Stimulated activated CD8-positive, alpha-beta memory T cell treated with anti-CD3 and anti-CD28 coated beads, Interleukin-4, amount 100 ng/mL, for 4 hours (primary cell): ENCODE measurements around the gene ROCK2.
"Not testable (repeated sequence)": the region's sequence is repeated elsewhere in the genome, so short reads cannot be mapped to it uniquely, and the experiment has no call there.

Experiments
- DNase-seq, 2 donors: peaks; one replicate each; pipeline ENCODE4 v3.0.0-alpha.2; 2020; ENCODE audit warnings: low read depth in 2 of 2, low spot score in 1 of 2

The ROCK2 gene

DNA sequence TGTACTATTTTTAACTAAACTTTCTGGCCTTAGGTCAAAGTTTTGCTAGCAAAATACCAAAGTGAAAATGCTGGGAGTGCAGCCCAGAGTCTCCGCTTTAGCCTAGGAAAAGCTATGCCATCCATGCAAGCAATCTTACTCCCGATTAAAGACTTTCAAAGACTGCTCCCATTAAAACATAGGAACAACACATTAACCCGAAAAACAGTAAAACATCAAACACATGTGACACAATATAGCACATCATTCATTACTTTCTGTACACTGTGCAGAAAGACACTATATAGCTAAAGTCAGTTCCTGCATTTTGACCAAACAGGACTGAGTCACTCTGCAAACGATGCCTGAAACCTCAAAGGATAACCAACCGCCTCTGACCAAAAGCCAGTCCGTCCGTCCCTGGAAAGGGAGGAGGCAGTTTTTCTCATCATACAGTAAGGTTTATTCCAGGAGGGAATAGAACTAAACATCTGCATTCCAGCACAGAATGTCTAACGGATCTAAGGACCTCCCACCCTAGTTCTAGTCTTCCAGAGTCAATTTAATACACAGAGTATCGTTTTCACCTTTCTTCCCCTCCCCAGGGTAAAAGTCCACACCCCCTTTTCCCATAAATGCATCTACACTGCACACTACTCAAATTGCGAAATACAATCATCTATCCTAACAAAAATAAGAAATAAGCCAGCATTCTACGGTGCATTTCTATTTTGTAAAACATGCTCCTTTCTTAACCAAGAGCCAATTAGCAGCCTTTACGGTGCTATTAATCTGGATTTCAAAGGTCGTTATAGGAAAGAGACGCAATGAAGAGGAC lies 1.7 kb downstream of the ROCK2 start:
- no peak for DNase-seq

DNA sequence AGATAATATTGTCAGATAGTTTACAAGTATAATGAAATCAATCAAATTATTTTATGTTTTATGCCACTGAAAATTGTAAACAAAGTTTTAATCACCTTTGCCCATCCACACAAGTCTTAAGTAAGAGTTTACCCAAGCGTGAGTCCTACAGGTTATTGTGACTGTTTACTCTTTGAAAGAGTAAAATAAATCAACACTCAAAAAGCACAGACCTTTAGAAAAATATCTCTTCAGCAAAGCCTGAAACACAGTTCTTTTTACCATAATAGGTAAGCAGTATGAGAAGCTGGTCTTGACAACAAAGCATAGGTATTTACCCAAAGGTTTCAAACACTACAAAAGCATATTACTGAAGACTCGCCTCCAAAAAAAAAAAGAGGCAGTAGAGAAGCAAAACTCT lies 3.7 kb downstream of the ROCK2 start:
- no peak for DNase-seq

DNA sequence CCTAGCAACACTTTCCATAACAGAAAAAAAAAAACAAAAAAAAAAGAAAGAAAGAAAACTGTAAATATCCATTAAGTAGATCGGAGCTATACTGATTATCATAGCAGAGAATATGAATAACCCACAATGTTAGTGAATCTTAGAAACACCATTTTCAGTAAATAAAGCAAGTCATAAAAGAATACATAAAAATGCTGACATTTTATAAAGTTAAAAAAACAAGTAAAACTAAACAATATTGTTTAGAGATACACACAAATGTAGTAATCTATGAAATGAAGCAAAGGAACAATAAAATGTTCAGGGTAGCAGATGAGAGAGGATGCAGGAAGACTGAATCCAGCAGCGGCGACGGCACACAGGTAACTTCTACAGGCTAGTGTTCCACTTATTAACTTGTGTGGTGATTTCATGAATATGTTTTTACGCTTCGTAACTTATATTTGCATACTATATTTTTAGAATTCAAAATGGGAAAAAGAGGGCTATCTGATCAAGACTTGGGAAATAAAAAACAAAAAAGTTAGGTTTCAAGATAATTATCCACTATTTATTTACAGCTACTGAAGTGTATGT lies 4.8 kb downstream of the ROCK2 start:
- no peak for DNase-seq

DNA sequence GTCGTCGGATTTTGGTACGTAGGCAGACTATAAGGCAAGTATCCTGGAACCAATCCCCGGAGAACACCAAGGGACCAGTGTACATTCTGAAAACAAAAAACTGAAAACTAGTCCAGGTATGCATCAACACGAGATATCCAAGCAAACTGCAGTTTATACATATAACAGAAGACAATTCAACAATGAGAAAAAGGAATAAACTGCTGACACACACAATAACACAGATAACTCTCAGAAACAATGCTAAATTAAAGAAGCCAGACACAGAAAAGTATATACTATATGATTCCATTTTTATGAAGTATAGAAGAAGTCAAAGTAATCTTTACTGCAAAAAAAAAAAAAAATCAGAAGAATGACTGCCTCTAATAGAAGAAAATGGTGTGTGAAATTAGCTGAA lies 5.9 kb downstream of the ROCK2 start:
- DNase-seq: no peak

DNA sequence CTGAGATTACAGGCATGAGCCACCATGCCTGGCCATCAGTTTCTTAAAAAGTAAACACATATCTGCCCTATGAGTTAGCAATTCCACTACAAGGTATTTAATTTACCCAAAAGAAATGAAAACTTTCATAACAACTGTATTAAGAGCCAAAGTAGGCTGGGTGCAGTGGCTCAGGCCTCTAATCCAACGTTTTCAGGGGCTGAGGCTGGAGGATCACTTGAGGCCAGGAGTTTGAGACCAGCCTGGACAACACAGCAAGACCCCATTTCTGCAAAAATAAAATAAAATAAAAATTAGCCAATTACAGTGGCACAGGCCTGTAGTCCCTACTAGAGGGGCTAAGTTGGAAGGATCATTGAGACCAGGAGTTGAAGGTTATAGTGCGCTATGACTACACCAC lies 6.5 kb downstream of the ROCK2 start:
- DNase-seq: no peak

DNA sequence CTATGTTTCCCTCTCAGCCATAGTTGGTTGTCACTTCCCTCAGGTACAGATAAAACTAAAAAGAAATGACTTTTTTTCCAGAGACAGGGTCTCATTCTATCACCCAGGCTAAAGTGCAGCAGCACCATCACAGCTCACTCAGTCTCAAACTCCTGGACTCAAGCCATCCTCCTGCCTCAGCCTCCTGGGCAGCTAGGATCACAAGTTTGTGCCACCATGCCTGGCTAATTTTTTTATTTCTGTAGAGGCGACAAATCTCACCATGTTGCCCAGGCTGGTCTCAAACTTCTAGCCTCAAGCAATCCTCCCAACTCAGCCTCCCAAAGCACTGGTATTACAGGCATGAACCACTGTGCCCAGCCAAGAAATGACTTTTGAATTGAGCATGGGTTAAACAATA lies 8.2 kb downstream of the ROCK2 start:
- no peak for DNase-seq

DNA sequence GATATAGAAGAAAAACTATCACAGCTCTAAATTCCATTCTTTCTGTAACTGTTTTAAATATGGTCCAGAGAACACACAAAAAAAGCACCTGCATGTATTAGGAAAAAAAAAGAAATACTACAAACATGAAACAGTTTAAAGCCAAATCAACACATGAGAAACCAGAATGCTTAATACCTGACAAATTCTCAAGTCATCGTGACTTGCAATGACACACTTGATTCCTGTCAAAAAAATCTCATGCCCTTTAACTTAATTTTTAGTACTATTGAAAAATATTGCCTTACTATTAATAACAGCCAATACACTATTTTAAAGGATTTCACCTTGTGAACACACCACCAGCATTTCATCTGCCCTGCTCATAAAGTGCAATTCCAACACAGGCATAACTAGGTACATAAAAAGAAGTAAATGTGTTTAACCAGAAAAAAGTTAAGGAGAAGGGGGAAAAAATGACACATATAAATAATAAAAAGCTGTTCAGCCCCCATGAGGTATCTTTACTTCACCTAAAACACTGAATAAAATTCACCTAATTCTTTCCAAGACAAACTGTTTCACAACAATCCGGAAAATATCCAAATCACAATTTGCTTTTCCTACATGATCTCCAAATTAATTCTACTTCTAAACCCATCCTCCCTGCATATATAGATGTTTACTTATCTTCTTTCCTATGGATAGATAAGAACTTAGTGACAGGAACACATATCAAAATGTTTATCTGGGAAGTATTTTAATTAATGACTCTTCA lies 10.8 kb downstream of the ROCK2 start:
- no peak for DNase-seq

DNA sequence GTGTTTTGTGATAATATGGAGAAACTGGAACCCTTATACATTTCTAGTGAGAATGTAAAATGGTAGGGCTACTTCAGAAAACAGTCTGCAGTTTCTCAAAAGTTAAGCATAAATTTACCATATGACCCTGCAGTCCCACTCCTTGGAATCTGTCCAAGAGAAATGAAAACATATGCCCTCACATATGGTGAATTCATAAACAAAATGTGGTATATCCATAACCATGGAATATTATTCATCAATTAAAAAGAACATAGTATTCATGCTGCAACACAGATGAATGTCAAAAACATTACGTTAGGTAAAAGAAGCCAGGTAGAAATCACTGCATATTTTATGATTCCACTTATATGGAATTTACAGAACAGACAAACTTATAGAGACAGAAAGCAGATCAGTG lies 11.8 kb downstream of the ROCK2 start:
- no peak for DNase-seq

DNA sequence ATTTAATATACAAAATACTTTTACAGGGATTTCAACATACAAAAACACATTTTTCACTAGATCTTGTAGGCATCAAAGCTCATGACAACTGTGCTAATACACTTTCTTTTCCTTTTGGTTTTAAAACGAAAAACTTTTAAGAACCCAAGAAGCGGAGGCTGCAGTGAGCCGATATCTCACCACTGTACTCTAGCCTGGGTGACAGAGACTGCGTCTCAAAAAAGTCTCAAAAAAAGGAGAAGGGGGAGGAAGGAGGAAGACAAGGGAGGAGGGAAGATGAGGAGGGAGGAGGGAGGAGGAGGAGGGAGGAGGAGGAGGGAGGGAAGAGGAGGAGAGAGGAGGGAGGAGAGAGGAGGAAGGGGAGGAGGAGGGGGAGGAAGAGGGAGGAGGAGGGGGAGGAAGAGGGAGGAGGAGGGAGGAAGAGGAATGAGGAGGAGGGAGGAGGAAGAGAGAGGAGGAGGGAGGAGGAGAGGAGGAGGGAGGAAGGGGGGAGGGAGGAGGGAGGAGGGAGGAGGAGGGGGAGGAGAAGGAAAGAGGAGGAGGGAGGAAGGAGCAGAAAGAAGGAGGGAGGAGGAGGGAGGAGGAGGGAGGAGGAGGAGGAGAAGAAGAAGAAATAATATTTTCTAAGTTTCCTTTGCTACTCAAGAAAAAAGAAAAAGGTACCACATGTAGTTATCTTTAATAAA lies 13.8 kb downstream of the ROCK2 start:
- no peak for DNase-seq

DNA sequence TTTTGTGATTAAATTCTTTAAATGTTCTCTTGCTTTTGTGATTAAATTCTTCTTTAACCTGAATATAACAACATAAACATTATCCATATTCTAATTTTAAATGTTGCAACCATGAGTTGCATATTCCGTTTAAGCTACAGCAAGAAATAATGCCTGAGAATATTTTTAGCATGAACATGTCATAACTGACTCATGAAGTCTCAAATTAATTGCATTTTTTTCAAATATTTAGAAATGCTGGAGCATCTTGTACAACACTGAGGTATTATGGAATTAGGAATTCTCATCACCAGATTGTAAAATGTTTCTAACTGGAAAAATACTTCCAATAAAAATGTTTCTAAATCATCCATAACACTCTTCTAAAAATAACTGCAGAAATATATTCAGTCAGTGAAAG lies 14.7 kb downstream of the ROCK2 start:
- no peak for DNase-seq

DNA sequence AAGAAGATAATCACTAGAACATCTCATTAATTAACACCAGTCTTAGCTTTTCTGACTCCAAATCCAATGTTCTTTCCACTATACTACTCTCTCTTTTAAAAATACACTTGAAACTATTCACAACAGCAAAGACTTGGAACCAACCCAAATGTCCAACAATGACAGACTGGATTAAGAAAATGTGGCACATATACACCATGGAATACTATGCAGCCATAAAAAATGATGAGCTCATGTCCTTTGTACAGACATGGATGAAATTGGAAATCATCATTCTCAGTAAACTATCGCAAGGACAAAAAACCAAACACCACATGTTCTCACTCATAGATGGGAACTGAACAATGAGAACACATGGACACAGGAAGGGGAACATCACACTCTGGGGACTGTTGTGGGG lies 15.9 kb downstream of the ROCK2 start:
- DNase-seq: not testable (repeated sequence)

DNA sequence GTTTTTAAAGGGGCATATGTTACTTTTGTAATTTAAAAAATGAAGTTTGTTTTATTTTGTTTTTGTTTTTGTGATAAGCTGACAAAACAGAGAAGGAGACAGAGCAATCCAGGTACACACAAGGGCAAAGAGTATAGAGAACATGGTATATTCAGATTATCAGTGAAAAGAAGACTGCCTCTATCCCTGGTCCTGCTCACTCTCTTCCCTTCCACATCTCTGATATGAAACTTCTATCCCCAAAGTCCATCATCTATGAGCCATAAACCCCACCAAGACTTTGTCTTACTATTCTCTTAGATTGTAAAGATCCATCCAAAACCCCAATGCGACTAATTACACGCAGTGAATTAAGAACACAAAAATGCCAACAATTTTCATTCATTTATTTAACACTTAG lies 16.6 kb downstream of the ROCK2 start:
- no peak for DNase-seq

DNA sequence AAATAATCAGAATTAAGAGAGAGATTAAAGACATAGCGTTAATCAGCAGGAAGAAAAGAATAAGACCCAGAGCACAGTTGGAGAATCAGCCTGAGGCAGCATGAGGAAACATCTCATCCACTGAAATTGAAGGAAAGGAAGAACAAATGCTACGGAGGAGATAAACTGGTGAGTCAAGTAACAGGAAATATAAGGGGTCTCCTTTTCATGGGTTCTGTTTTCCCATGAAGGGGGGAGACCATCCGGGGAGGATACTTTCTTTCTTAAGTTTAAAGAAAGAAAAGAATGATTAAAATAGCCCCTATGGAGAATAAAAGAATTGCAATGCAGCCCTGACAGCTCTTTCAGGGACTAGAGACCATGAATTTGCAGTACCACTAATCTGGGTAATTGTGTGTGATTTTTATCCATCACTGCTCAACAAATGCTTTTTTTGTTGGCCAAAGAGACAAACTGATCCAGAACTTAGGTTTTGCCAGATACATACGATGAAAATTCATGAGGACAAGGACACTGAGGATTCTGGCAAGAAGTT lies 17.7 kb downstream of the ROCK2 start:
- no peak for DNase-seq

DNA sequence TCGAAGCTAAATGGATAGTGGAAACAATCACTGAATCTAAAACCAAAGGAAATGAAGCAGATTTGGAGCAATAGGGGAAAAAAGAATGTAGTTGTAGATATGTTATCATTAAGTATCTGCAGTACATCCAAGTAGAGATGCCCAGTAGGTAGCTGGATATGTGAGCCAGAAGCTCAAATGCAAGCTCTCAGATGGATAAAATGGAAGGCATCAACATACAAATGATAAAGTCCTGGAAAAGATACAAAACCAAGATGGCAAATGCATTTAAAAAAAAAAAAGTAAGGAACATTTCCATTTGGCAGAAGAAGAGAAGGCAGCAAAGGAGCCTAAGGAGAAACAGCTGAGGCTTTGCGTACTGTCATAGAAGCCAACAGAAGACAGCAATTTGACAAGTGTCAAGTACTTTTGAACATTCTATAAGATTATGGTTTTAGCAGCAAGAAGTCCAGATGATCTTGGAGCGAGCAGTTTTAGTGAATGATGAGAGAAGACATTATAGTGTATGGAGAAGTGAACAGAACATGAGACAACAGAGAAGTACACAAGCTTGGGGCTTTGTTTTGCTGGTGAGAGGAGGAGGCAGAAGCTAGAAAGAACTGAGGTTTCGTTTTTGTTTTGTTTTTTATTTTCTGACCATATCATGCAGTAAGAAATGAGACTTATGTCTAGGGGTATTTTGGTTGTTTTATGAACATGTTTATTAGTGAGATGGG lies 18.3 kb downstream of the ROCK2 start:
- no peak for DNase-seq

DNA sequence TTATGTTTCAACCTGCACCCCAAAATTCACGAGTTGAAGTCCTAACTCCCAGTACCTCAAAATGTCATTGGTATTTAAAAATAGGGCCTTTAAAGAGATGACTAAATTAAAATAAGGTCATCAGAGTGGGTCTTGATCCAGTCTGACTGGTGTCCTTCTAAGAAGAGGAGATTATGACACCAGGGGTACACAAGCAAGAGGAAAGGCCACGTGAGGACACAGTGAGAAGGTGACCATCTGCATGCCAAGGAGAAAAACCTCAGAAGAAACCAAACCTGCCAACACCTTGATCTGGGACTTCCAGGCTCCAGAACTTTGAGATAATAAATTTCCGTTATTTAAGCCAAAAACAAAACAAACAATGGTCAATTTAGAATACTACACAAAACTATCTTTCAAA lies 22.6 kb downstream of the ROCK2 start:
- DNase-seq: no peak

DNA sequence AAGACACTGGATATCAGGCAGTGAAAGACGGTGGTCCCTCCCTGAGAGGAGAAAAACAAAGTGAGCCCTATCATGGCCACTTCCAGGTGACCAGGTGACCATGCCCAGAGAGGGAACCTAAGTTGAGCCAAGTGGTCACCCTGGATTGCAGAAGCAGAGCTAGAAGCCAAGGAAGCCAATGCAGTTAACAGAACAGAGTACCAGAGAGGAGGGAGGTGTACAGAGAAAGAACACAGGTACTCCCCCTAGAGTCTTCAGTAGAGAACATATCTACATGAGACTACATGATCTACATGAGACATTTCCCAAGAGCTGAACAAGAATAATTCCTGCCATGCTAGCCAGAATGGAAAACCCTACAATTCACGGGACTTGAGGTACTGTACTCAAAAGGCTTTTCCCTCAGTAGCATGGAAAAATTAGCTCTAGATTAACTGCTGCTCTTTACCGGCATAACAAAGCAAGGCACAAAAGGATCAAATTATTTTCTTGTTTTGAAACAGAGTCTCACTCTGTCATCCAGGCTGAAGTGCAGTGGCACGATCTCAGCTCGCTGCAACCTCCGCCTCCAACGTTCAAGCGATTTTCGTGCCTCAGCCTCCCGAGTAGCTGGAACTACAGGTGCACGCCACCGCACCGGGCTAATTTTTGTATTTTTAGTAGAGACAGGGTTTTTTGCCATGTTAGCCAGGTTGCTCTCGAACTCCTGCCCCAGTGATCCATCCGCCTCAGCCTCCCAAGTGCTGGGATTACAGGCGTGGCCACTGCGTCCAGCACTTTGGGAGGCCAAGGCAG lies 23.5 kb downstream of the ROCK2 start:
- DNase-seq: no peak

DNA sequence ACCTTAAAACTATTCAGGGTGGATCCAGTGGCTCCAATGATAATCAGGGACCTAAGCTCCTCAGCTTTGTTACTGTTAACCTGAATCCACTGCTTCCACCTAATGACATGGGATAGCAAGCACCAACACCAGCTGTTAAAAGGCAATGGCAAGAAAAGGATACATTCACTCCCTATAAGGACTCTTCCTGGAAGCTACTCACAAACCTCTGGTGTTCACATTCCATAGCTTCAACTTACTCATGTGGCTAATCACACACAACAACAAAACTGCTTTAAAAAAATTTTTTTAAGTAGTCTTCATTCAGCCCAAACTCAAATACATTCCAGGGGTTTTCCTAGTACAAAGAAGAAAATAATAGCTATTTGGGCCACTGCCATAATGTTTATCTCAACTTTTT lies 24.5 kb downstream of the ROCK2 start:
- no peak for DNase-seq

DNA sequence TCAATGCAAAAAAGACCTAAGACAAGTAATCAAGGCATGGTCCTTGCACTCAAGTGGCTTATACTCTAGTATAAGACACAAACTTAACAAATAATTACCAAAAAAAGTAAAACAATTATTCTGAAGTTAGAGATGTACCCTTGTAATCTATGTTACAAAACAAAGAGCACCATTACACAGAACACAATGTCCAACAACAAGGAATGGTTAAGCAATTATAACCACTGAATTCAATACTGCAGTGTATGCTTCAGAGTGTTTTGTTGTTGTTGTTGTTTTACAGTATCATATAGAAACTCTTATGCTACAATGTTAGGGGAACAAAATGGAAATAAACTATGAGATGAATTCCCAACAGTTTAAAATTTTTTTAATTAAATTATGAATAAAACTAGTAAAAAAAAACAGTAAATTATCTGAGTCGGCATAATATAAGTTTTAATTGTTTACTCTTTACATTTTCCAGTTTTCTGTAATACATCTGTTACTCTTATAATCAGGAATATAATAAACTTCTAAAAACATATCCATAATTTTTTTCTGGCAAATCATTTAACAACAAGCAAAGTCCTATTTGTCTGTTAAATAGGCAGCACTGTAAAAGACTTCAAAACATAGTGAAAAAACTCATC lies 29.2 kb downstream of the ROCK2 start:
- no peak for DNase-seq

DNA sequence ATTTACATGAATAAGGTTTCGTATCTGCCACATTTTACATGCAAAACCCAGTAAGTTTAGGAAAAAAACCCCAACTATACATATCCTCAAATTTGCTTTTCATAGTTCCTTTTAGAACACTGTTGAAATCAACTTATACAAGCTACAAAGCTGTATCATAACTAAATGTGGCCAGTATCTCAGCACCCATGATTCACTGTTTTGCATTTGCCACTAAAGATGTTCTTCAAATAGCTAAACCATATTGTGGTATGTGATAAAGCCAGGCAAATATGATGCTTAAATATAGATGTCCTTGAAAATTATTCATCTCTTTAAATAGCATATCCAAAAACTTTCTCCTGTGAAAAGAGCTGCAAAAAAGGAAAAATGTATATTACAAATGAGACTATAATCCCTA lies 29.9 kb downstream of the ROCK2 start:
- no peak for DNase-seq
